Esophagus muscularis mucosa (tissue), 4 donors: ENCODE measurements around the gene HOXC5. TPM values are rescaled to one million over a fixed set of nuclear protein-coding genes. Genes with fewer than 3 reads are reported as not detected.

Experiments
- DNase-seq: peaks from one replicate; pipeline ENCODE4 v3.0.0-alpha.2; 2017; ENCODE audit errors: extremely low spot score
- H3K27ac ChIP-seq, 4 donors: fragments of 200-600 bp; sonication (generic); replicated peaks in 1 of 4; 1 replicate in 3 of 4; 2 replicates in 1 of 4; pipeline ENCODE4 v1.5.1; 2016 to 2019; ENCODE audit warnings: mild to moderate bottlenecking in 1 of 4
- H3K27me3 ChIP-seq, 4 donors: fragments of 200-600 bp; sonication (generic); one replicate each; pipeline versions ENCODE4 v1.5.1 to v1.6.0; 2016 to 2019
- H3K36me3 ChIP-seq, 4 donors: fragments of 200-600 bp; sonication (generic); one replicate each; pipeline ENCODE4 v1.5.1; 2016 to 2019
- H3K4me1 ChIP-seq, 4 donors: fragments of 200-600 bp; sonication (generic); one replicate each; pipeline ENCODE4 v1.5.1; 2016 to 2019
- H3K4me3 ChIP-seq, 4 donors: fragments of 200-600 bp; sonication (generic); 1 replicate in 2 of 4; 2 replicates in 2 of 4; pipeline ENCODE4 v1.5.1; 2016 to 2019; ENCODE audit warnings: mild to moderate bottlenecking in 4 of 4, moderate library complexity in 1 of 4
- H3K9me3 ChIP-seq, 4 donors: fragments of 200-600 bp; sonication (generic); 1 replicate in 3 of 4; 2 replicates in 1 of 4; pipeline ENCODE4 v1.5.1; 2016 to 2019
- EP300 ChIP-seq: sonication (generic); formaldehyde crosslinking; IDR thresholded peaks from one replicate; pipeline ENCODE4 v1.6.1; 2017; ENCODE audit warnings: antibody characterized with exemption
- POLR2A ChIP-seq: fragments of 450-650 bp; IDR thresholded peaks from one replicate; pipeline ENCODE4 v1.6.1; 2017; ENCODE audit warnings: antibody characterized with exemption, moderate library complexity, mild to moderate bottlenecking, low read depth
- POLR2AphosphoS5 ChIP-seq, 2 donors: sonication (generic); formaldehyde crosslinking; IDR thresholded peaks; one replicate each; pipeline ENCODE4 v1.6.1; 2017; ENCODE audit warnings: antibody characterized with exemption in 2 of 2
- WGBS: methylation state at CpG from one replicate; pipeline ENCODE4 v1.1.5; 2018; 5-methylcytosine and 5-hydroxymethylcytosine counted together
- intact Hi-C: fragments of 100-400 bp; cut with DNase I; formaldehyde crosslinking; loops from one replicate; pipeline ENCODE4 v1.15.1; 2023
- total RNA-seq, 4 donors: library from RNA; depleted of rRNA; stranded (reverse); fragments of >200 nt; gene quantifications; one replicate each; pipeline versions ENCODE4 v1.1.0 to v1.2.1, GENCODE V29; 2016
- TF ChIP-seq, protein P1 (sequence below), 3 experiments: fragments of 200-600 bp in 2 of 3; fragments of 450-650 bp in 1 of 3; sonication (generic) in 2 of 3; IDR thresholded peaks; one replicate each; pipeline ENCODE4 v1.5.1; 2017 to 2019; ENCODE audit warnings: antibody characterized with exemption in 3 of 3, mild to moderate bottlenecking in 2 of 3, moderate library complexity in 1 of 3

HOXC5 gene
- total RNA-seq, 4 donors from 2014 or later, result 0.83 to 2.0 TPM; not detected in 2

- DNase-seq, result no peak
- 0% methylated on average over 2 of the region's 34 CpGs for WGBS
- peaks cover 0 to 100% (median 56%) of the 10 kb centered on the region in 4 donors for H3K27me3 ChIP-seq
- peak overlapping the region in 3 of 4 donors; percentile 22 to 61 (median 36) for H3K27ac ChIP-seq
- TF ChIP-seq POLR2AphosphoS5 (IDR thresholded peaks at IDR 0.05) (peak; percentile 54 to 59), EP300 (no peak)
- H3K4me3 ChIP-seq, result peak overlapping the region; percentile 48 to 62 (median 53)
- no peaks in the 10 kb centered on the region for H3K36me3 ChIP-seq
- intact Hi-C loops, result loop anchor here (10.0 kb wide), 1 partner anchor 347 kb away; the partner anchor contains the start of gene GPR84
- H3K4me1 ChIP-seq, result peaks cover 22 to 57% (median 44%) of the 10 kb centered on the region in 4 donors
- H3K9me3 ChIP-seq, result no peaks in the 10 kb centered on the region
These were observed 14.9 kb upstream of the HOXC5 start for GRCh38 chr12:54017878-54018467.

DNA sequence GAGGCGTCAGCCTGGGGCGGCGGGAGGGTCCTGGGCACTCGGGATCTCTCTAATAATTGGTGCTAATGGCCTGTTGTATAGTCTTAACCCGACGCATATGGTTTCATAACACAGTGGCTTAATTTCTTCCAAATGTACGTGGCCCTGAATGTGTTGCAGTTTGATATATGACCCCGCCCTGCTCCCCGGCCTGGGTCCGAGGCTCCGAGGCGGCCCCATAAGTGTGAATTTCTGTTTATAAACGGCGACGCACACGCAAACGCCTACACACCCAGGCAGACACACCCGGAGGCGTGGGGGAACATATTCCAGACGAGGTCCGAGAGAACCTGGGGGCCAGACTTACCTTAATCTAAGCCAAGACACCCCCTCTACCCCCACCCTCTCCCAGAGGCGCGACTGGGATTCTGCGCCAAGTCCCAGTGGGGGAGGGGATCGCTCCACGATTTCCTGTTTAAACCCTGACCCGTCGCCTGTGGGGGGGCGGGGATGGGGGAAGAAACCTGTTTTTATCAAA, 14.3 kb upstream of the HOXC5 start:
- WGBS, result 37% methylated on average over 29 of the region's 29 CpGs
- H3K4me3 ChIP-seq, result peak overlapping the region; percentile 48 to 62 (median 53)
- TF ChIP-seq EP300, result no peak
- TF ChIP-seq, protein P1, sequence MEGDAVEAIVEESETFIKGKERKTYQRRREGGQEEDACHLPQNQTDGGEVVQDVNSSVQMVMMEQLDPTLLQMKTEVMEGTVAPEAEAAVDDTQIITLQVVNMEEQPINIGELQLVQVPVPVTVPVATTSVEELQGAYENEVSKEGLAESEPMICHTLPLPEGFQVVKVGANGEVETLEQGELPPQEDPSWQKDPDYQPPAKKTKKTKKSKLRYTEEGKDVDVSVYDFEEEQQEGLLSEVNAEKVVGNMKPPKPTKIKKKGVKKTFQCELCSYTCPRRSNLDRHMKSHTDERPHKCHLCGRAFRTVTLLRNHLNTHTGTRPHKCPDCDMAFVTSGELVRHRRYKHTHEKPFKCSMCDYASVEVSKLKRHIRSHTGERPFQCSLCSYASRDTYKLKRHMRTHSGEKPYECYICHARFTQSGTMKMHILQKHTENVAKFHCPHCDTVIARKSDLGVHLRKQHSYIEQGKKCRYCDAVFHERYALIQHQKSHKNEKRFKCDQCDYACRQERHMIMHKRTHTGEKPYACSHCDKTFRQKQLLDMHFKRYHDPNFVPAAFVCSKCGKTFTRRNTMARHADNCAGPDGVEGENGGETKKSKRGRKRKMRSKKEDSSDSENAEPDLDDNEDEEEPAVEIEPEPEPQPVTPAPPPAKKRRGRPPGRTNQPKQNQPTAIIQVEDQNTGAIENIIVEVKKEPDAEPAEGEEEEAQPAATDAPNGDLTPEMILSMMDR (IDR thresholded peaks at IDR 0.05), result no peak
- no peak for TF ChIP-seq POLR2AphosphoS5 (IDR thresholded peaks at IDR 0.05)
- no peak for TF ChIP-seq POLR2A
- intact Hi-C loops, result loop anchor here (10.0 kb wide), 1 partner anchor 346 kb away; the partner anchor contains the start of gene GPR84
- H3K27ac ChIP-seq, result peak overlapping the region in 3 of 4 donors; percentile 22 to 61 (median 36)
- H3K9me3 ChIP-seq, result no peaks in the 10 kb centered on the region
- no peaks in the 10 kb centered on the region for H3K36me3 ChIP-seq
- peaks cover 22 to 57% (median 44%) of the 10 kb centered on the region in 4 donors for H3K4me1 ChIP-seq
- DNase-seq, result no peak
- peaks cover 0 to 100% (median 52%) of the 10 kb centered on the region in 4 donors for H3K27me3 ChIP-seq

DNA sequence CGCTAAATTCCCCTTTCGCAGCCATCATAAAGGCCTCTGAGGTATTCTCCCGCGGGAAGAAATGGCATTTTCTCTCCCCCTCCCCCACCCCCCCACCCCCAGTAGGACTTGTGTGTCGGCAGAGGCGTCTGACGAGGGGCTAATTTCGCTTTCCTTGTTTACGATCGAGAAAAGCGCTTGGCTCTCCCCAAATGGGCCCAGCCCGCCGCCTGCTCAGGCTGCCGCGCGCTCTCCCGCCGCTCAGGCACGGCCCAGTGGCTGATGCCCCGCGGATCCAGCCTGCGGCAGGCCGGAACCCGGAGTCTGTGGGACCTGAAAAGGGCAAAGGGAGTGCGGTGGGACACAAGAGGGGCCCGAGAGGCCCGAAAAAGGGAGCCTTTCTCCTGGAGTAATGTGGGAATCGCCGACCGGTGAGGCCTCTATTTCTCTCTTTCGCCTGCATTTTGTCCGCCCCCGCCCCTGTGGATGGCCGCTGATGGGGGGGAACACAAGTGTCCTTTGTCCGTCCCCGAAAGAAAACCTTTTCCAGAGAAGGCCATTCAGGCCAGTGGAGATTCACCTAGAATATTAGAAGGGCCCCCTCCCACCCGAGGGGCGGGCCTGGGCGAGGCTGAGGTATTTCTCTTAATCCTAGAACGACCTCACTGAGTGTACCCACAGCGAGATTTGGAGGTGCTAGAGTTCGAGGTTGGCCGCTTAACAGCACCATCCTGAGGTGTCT, 13.6 kb upstream of the HOXC5 start:
- H3K27me3 ChIP-seq, result peaks cover 0 to 100% (median 54%) of the 10 kb centered on the region in 4 donors
- H3K4me1 ChIP-seq, result peaks cover 22 to 54% (median 42%) of the 10 kb centered on the region in 4 donors
- H3K4me3 ChIP-seq, result peak overlapping the region in 3 of 4 donors; percentile 24 to 56 (median 48)
- peak overlapping the region in 1 of 4 donors; percentile 23 for H3K27ac ChIP-seq
- 54% methylated on average over 34 of the region's 43 CpGs for WGBS
- H3K36me3 ChIP-seq, result no peaks in the 10 kb centered on the region
- intact Hi-C loops, result loop anchor here (10.0 kb wide), 1 partner anchor 346 kb away; the partner anchor contains the start of gene GPR84
- no peak for DNase-seq
- TF ChIP-seq POLR2A (no peak), POLR2AphosphoS5 (IDR thresholded peaks at IDR 0.05) (no peak), EP300 (no peak)
- TF ChIP-seq, protein P1 (IDR thresholded peaks at IDR 0.05), result no peak
- H3K9me3 ChIP-seq, result no peaks in the 10 kb centered on the region

- TF ChIP-seq EP300, result no peak
- no peak for TF ChIP-seq POLR2AphosphoS5 (IDR thresholded peaks at IDR 0.05)
- TF ChIP-seq POLR2A, result no peak
- TF ChIP-seq, protein P1 (IDR thresholded peaks at IDR 0.05), result no peak
- no peaks in the 10 kb centered on the region for H3K9me3 ChIP-seq
- H3K36me3 ChIP-seq, result no peaks in the 10 kb centered on the region
- intact Hi-C loops, result loop anchor here (10.0 kb wide), 1 partner anchor 345 kb away; the partner anchor contains the start of gene GPR84
- DNase-seq, result no peak
- peak overlapping the region in 1 of 4 donors; percentile 23 for H3K27ac ChIP-seq
- peaks cover 16 to 46% (median 36%) of the 10 kb centered on the region in 4 donors for H3K4me1 ChIP-seq
- peaks cover 0 to 100% (median 53%) of the 10 kb centered on the region in 4 donors for H3K27me3 ChIP-seq
- 53% methylated on average over 8 of the region's 10 CpGs for WGBS
- no peak overlapping the region for H3K4me3 ChIP-seq
These were observed 12.8 kb upstream of the HOXC5 start for GRCh38 chr12:54019924-54020590.
